Stimulated activated CD8-positive, alpha-beta memory T cell treated with anti-CD3 and anti-CD28 coated beads, Interleukin-7, amount 100 ng/mL, for 1 hour (primary cell): ENCODE measurements around the gene C10orf95.

ENCODE experiments used
- DNase-seq, 2 donors: peaks; one replicate each; pipeline ENCODE4 v3.0.0-alpha.2; 2020; ENCODE audit warnings: low read depth in 2 of 2

Gene C10orf95

GRCh38 chr10:102416283-102416682, 35.1 kb downstream of the C10orf95 start:
- DNase-seq = no peak

DNA sequence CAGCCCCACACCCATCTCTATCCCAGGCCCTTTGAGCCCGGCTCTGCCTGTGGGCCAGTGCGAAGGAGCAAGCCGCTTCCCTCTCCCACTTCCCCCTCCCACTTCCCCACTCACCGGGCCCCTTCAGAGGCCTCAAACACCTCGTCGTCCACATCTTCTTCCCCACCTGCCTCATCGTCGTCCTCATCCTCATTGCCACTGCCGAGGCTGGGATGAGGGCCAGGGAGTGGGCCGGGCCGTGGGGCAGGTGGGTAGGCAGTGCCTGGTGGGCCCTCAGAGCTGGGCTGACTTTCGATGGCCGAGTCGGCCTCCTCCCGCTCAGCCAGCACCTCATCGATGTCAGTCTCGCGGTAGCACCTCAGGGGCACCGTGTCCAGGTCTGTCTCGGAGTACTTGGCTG, 36.6 kb downstream of the C10orf95 start:
- no peak for DNase-seq

GRCh38 chr10:102413806-102414561, 37.4 kb downstream of the C10orf95 start:
- DNase-seq = no peak

GRCh38 chr10:102413053-102413705, 38.2 kb downstream of the C10orf95 start:
- no peak for DNase-seq

- no peak for DNase-seq
These were observed 39.0 kb downstream of the C10orf95 start for GRCh38 chr10:102412293-102412692.

DNA sequence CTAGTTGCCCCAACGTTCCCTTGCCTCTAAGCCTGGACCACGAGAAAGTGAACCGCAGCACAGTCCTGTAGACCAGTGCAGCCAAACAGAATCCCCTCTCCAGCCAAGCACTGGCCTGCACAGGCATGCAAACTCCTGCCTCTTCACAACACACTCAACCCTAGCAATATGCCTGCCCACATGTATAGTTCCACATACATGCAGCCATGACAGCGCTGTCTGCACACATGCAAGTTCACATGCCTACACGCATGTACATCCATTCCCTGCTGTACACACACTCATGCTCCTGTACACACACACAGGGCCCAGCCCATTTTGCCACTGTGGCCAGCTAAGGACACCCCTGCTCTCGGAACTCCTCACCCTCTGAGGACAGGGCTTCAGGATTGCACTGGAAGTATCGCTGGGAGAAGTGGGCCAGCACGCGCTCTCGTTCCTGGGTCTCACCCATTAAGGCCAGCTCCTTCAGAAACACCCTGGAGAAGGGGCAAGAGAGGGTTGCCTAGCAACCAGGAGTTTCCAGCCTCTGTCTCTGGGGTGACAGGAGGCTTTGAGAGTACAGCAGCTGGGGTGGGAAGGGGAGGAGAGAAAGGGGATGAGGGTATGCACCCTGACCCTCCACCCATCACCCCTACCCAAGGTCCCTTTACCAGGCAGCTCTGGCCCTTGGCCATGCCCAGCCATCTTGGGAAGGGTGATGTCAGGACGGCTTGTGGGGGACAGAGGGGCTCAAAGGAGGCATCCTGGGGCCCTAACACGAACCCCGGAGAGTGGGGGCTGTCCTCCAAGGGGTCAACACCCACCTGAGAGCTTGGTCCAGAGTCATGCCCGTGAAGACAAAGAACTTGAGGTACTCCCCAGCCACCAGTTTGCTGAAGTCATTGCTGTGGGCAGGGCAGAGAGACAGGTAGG, 39.7 kb downstream of the C10orf95 start:
- no peak for DNase-seq

DNA sequence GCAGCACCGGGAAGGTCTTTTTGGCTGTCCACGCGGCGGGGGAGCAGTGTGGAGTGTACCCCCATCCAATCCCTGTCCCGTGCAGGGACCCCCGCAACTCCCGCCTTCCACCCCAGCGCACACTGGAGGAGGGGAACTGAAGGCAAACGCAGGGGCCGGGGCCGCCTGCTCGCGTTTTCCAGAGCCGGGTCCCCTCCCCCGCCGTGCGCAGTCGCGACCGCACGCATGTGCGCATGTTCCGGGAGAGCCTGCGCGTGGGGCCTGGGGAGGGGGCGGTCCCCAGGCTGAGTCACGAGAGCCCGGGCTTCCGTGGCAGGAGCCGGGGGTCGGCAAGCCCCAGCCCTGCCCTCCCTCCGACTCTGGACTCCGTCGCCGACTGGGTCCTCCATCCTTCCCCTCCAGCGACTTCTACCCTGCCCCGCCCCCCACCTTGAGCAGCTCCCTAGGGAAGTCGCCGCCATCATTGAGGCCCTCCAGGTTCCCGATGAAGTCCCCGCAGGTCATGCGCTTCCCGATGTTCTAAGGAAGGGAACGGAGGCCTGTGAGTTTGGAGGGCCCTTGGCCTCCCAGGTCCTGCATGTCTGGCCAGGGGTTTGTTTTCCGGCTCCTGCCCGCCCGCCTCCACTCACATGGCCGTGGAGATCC, 40.8 kb downstream of the C10orf95 start:
- DNase-seq = no peak

- no peak for DNase-seq
These were observed 41.5 kb downstream of the C10orf95 start for GRCh38 chr10:102409604-102410428.

DNA sequence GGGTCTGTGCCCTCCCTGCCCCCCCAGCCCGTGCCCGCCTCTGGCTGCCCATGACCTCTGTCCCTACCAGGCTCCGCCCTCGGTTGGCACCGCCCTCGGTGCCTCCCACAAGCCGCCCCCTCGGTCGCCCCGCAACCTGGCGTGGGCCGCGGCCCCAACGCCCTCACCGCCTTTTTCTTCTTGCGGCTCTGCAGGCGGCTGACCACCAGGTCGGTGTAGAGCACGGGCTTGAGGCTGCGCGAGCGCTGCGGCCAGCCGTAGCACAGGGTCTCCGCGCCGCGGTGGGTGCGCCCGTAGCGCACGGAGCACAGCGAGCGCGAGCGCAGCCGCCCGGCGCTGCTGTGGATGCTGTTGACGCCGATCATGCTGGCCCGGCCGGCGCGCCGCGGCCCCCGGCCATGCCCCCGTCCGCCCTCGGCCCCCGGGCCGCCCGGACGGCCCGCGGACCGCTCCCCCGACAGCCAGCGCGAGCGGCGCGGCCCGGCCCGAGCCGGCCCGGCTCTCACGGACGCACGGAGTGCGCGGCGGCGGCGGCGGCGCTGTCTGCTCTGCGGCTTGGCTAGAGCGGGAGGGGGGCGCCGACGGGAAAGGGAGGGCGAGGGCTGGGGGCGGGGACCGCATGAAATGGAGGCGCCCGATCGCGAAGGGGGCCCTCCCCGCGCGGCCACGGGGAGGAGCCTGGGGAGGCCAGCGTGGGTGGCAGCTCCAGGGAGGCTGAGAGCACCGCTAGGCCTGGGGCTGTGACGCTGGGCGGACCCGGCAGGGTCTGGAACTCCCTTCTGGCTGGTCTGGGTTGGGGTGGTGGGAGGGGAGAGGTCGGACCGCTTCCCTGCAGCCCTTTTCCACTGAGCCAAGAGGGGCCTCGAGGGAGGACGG, 42.4 kb downstream of the C10orf95 start:
- DNase-seq = peak in 1 of 2 donors; percentile 45

DNA sequence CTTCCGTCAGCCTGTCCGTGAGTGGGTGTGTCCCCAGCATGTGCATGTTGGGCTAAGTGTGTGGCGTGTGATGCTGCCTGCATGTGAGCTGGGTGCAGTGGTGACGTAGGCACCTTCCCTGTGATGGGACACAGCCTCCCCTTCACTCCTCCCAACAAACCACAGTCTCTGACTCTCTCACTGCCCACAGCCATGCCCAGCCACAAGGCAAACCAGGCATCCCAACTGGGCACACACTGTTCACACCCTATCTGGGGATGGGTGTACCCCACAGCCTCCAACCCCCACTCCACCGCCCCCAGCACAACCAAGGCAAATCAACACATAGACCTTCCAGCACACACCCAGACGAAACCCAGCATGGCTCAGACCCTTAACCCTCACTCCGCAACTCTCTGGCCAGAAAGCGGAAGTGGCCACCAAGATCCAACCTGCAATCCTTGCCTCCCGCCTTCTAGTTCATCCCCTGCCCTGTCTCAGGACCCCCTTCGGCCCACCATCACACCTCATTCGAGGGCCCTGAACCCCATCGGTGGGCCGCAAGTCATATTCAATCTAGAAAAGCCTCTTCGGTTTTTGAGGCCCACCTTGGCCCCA, 43.1 kb downstream of the C10orf95 start:
- no peak for DNase-seq

DNA sequence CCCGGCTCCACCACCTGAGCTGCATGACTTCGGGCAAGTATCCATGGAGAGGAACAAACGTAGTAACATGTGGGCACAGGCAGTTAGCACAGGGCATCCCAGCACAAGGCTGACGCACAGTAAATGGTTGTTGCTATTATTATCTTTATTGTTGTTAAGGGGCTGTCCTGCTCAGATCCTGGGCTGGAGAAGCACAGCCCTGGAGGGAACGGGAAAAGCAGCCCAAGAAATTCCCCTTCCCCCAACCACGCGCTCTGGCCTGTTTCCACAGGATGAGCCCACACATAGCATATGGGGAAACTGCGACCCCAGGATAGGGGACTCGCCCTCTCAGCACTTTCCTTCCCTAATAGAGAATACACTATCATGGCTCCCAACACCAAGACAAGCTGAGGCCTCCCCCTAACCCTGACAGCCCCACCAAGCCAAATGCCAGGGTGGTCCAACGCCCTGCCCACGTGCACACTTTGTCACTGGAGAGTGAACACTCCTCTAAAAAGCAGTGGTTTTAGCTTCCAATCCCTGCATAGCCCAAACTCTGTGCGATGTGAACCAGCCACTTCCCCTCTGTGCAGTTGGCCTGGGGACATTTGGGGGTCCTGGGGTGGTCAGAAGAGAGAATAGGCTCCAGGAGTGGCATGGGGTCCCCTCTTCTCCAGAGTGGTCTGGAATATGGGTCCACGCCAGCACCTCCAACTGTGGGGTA, 43.8 kb downstream of the C10orf95 start:
- DNase-seq = no peak

DNA sequence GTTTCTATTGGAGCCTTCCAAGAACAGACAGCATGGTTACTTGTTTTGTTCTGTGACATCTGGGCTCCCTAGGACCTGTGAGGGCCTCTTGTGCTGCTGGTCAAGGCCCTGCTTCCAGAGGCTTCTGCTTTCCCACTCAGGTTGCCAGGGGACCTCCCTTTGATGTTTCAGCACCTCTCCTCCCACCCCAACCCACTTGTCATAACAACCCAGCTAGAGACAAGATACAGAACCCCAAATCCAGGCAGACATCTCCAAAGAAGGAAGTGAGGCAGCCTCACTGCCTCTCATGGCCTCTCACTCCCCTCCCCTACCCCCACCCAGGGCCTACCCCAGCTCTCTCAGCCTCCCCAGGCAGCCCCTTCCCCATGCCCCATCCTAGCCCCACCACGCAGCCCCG, 44.5 kb downstream of the C10orf95 start:
- DNase-seq = no peak

DNA sequence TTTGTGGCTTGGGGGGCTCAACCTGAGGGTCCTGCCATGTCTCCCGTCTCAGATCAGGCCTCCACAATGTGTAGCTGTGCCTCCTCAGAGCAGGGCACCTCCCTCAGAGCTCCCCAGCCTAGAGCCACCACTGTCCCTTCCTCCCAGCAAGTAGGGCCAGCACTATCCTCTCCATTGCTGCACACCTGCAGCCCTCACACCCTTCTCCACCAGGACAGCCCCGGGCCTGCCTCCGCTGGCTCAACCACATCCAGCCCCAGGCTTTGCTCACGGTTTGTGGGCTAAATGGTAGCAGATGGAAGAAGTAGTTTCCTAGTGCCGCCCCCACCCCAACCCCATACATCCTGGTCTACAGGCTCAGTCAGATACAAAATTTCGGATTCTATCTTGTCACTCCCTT, 45.7 kb downstream of the C10orf95 start:
- no peak for DNase-seq

- no peak for DNase-seq
These were observed 46.2 kb downstream of the C10orf95 start for GRCh38 chr10:102405108-102405571.

DNA sequence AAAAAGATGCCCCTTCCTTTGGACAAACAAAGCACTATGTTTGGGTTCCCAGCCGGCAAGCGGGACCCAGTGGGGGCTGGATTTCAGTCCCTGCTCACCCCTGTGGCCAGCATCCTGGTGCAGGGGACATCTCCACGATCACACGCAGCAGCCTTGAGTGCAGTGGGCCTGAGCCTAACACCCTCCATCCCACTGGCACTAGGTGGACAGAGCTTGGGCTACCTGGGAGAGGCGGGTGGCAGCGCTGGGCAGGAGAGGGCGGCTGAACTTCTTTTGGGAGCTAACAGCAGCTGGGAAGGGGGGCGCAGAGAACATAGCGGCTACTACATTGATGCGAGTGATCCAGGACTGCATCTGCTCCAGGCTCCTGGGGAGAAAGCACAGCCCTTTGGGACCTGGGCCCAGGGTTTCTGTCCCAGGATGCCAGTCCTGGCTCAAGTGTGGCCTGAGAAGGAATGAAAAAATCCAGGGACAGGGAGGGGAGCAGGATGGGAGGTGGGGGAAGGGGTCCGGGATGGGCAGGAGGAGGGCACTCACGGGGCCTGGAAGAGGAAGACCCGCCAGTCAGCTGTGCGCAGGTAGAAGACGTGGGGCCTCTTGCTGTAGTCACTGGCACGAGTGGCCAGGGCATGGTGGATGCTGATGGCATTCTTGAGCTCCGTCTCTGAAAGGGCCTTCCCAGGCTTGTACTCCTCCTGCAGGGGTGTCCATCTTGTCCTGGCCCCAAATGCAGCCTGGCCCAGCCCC, 46.8 kb downstream of the C10orf95 start:
- DNase-seq = no peak

DNA sequence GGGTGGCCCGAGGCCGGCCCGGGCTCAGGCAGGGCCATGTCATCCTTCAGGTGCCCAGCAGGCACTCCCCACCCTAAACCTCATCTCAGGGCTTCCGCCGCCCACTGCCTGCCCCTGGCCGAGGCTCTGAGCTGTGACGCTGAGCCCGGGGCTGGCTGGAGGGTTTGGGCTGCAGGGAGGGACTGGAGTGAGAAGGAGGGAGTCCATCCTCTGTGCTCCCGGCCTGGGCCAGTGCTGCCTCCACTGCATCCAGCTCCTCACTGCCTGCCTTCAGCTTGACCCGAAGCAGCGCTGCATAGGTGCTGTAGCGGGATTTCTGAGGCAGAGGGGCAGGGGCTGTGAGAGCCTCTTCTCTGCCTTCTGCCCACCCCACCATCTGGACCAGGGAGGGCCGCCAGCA, 48.2 kb downstream of the C10orf95 start:
- DNase-seq = no peak

DNA sequence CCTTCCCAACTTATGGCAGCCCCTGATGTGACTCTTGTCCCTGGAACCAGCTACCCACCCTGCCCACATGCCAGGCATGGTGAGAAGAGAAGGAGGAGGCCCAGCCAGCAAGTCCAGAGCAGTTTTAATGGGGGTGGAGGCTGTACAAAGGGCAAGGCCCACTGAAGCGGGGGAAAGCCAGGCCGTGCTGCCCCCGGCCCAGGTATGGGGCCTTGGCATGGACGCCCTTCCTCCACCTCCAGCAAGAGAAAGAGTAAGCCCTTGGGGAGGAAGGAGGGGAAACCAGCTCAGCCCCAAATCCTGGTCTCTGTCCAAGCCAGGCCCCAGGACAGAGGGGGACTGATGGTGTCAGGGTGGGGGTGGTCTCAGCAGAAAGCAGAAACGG, 48.8 kb downstream of the C10orf95 start:
- DNase-seq = no peak
